Choroid plexus epithelial cell (primary cell): ENCODE data around the gene ARHGAP22.
A peak's percentile ranks its signal among the peaks of the same experiment; 100 is the strongest.

ENCODE experiments used
- DNase-seq: peaks from one replicate; pipeline ENCODE4 v3.0.0-alpha.2; 2010; ENCODE audit warnings: low read depth
- H3K4me3 ChIP-seq: 2 replicates; pipeline ENCODE4 v1.5.1; 2011; ENCODE audit warnings: low read depth, mild to moderate bottlenecking, control low read depth, low read length, moderate library complexity
- TF ChIP-seq, protein P1 (sequence below): conservative IDR thresholded peaks from 2 replicates; pipeline ENCODE4 v1.5.1; 2011; ENCODE audit warnings: low read depth, mild to moderate bottlenecking, control low read depth, inconsistent platforms, low read length, moderate library complexity

The ARHGAP22 gene

GRCh38 chr10:48605786-48606529, 1.1 kb upstream of the ARHGAP22 start:
- H3K4me3 ChIP-seq, result no peak overlapping the region
- TF ChIP-seq, protein P1, sequence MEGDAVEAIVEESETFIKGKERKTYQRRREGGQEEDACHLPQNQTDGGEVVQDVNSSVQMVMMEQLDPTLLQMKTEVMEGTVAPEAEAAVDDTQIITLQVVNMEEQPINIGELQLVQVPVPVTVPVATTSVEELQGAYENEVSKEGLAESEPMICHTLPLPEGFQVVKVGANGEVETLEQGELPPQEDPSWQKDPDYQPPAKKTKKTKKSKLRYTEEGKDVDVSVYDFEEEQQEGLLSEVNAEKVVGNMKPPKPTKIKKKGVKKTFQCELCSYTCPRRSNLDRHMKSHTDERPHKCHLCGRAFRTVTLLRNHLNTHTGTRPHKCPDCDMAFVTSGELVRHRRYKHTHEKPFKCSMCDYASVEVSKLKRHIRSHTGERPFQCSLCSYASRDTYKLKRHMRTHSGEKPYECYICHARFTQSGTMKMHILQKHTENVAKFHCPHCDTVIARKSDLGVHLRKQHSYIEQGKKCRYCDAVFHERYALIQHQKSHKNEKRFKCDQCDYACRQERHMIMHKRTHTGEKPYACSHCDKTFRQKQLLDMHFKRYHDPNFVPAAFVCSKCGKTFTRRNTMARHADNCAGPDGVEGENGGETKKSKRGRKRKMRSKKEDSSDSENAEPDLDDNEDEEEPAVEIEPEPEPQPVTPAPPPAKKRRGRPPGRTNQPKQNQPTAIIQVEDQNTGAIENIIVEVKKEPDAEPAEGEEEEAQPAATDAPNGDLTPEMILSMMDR, result no peak
- DNase-seq, result no peak

- H3K4me3 ChIP-seq, result peak overlapping the region; percentile 73
- no peak for DNase-seq
- TF ChIP-seq, protein P1, result no peak
These were observed 558 bp downstream of the ARHGAP22 start for GRCh38 chr10:48604039-48604990.

DNA sequence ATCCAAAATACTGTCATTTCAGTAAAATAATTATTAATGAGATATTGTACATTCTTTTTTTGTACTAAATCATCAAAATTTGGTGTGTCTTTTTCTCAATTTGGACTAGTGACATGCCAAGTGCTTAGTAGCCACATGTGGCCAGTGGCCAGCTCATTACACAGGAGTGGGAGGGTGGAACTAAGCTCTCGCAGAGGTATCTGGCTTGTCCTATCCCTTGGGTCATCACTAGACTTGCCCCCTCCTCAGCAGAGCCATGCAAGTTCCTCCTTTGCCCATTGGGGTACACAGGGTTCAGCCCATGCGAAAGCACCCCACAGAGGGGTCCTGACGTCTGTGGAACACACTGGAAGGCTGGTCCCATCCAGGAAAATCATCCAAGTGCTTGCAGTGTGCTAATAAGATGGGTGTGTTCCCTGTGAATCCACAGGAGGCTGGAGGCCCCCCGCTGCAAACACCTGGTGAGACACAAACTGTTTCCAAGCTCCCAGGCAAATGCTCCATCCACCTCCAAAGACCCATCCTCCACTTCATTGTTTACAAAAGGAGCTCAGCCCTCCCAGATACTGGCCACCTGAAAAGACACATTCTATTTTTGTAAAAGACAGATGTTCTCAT, 1.3 kb downstream of the ARHGAP22 start:
- H3K4me3 ChIP-seq, result peak overlapping the region; percentile 73
- no peak for DNase-seq
- TF ChIP-seq, protein P1, result no peak

GRCh38 chr10:48602401-48603135, 2.3 kb downstream of the ARHGAP22 start:
- DNase-seq, result no peak
- TF ChIP-seq, protein P1, result no peak
- no peak overlapping the region for H3K4me3 ChIP-seq

DNA sequence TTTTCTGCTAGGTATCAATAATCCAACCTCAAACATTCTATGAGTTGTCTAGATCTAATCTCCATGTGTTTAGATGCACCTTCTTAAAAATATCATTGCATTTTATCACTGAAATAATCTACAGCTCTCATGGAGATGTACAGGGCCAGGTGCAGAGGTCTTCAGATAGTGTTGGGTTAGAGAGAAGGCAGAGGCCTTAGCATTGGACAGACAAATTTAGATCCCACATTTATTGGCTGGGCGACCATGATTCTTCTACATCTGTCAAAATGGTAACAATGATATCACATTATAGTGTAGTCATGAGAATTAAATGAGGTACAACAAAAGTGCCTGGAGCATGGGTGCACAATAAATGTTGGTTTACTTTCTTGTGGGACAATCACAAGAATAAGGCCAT, 3.1 kb downstream of the ARHGAP22 start:
- TF ChIP-seq, protein P1, result no peak
- H3K4me3 ChIP-seq, result no peak overlapping the region

More for the DNA sequence above, 3.1 kb downstream of the ARHGAP22 start:
- DNase-seq, result no peak
